HEK293 (cell line): ENCODE results near the gene IL17A.

ENCODE experiments used
- CTCF ChIA-PET: fragments of 350-600 bp; formaldehyde crosslinking; extraction: SDS; loops from one replicate; lab custom pipeline; 2021; ENCODE audit warnings: antibody characterized with exemption; lab: Yijun Ruan, JAX
- POLR2A ChIA-PET: fragments of 300-600 bp; formaldehyde crosslinking; extraction: SDS; loops from one replicate; lab custom pipeline; 2020; ENCODE audit warnings: antibody characterized with exemption, inconsistent platforms; lab: Yijun Ruan, JAX
- H3K27ac ChIP-seq: fragments of 200-500 bp; sonication (Bioruptor generic); 2 replicates; pipeline ENCODE4 v1.5.1; 2014; ENCODE audit warnings: low read depth, low read length, control low read depth, inconsistent platforms; ENCODE audit errors: extremely low read depth
- H3K36me3 ChIP-seq, 2 experiments: fragments of 200-500 bp in 1 of 2; sonication (Bioruptor generic) in 1 of 2; 1 replicate in 1 of 2; 2 replicates in 1 of 2; pipeline ENCODE4 v1.5.1; 2014 to 2017; ENCODE audit warnings: inconsistent platforms in 2 of 2, low read length in 2 of 2; ENCODE audit not compliant: control insufficient read depth in 2 of 2, insufficient read depth in 1 of 2
- H3K4me1 ChIP-seq: fragments of 200-500 bp; sonication (Bioruptor generic); 2 replicates; pipeline ENCODE4 v1.5.1; 2014; ENCODE audit warnings: mild to moderate bottlenecking, low read length, inconsistent platforms; ENCODE audit not compliant: control insufficient read depth, insufficient read depth
- H3K4me3 ChIP-seq: 2 replicates; pipeline ENCODE4 v1.5.1; 2011; ENCODE audit warnings: low read depth, mild to moderate bottlenecking, control low read depth, low read length, moderate library complexity
- H3K9me3 ChIP-seq: fragments of 200-500 bp; sonication (Bioruptor generic); 2 replicates; pipeline ENCODE4 v1.5.1; 2014; ENCODE audit warnings: low read depth, low read length, inconsistent platforms; ENCODE audit not compliant: control insufficient read depth, insufficient read depth
- IKZF3 ChIP-seq: fragments of 450-650 bp; IDR thresholded peaks from 2 replicates; pipeline ENCODE4 v1.5.0; 2018; ENCODE audit warnings: missing biosample characterization, mild to moderate bottlenecking, missing genetic modification characterization, moderate library complexity
- KLF9 ChIP-seq: fragments of 450-650 bp; formaldehyde crosslinking; IDR thresholded peaks from 2 replicates; pipeline ENCODE4 v1.5.1; 2016; ENCODE audit warnings: missing biosample characterization, missing genetic modification characterization, low read depth
- TRIM28 ChIP-seq: IDR thresholded peaks from 2 replicates; pipeline ENCODE4 v1.6.1; 2011; ENCODE audit warnings: low read length, control low read depth, borderline replicate concordance
- ZBTB8A ChIP-seq: fragments of 450-650 bp; formaldehyde crosslinking; IDR thresholded peaks from 2 replicates; pipeline ENCODE4 v1.5.1; 2016; ENCODE audit warnings: missing biosample characterization, missing genetic modification characterization
- ZEB2 ChIP-seq: fragments of 450-650 bp; formaldehyde crosslinking; IDR thresholded peaks from 2 replicates; pipeline ENCODE4 v1.5.1; 2016; ENCODE audit warnings: missing biosample characterization, missing genetic modification characterization
- ZNF324 ChIP-seq: fragments of 450-650 bp; formaldehyde crosslinking; IDR thresholded peaks from 2 replicates; pipeline ENCODE4 v1.5.1; 2016; ENCODE audit warnings: missing biosample characterization, missing genetic modification characterization
- ZNF366 ChIP-seq: fragments of 450-650 bp; formaldehyde crosslinking; conservative IDR thresholded peaks from 2 replicates; pipeline ENCODE4 v1.5.1; 2016; ENCODE audit warnings: missing biosample characterization, missing genetic modification characterization
- ZNF37A ChIP-seq: fragments of 450-650 bp; IDR thresholded peaks from 2 replicates; pipeline ENCODE4 v1.5.1; 2018; ENCODE audit warnings: missing biosample characterization, missing genetic modification characterization
- ZNF394 ChIP-seq: fragments of 450-650 bp; formaldehyde crosslinking; IDR thresholded peaks from 2 replicates; pipeline ENCODE4 v1.5.1; 2016; ENCODE audit warnings: missing biosample characterization, missing genetic modification characterization, mild to moderate bottlenecking, moderate library complexity, borderline replicate concordance
- ZNF530 ChIP-seq: fragments of 450-650 bp; formaldehyde crosslinking; IDR thresholded peaks from 2 replicates; pipeline ENCODE4 v1.5.1; 2016; ENCODE audit warnings: low read depth, missing biosample characterization, missing genetic modification characterization
- ZNF555 ChIP-seq: fragments of 450-650 bp; formaldehyde crosslinking; conservative IDR thresholded peaks from 2 replicates; pipeline ENCODE4 v1.5.1; 2017; ENCODE audit warnings: missing biosample characterization, mild to moderate bottlenecking, missing genetic modification characterization, inconsistent platforms
- ZNF660 ChIP-seq: fragments of 450-650 bp; IDR thresholded peaks from 2 replicates; pipeline ENCODE4 v1.5.1; 2018; ENCODE audit warnings: missing biosample characterization, mild to moderate bottlenecking, missing genetic modification characterization
- TF ChIP-seq, protein P1 (sequence below): fragments of 450-650 bp; IDR thresholded peaks from 2 replicates; pipeline ENCODE4 v1.5.1; 2018; ENCODE audit warnings: missing biosample characterization, missing genetic modification characterization
- TF ChIP-seq, protein P2 (sequence below): fragments of 450-650 bp; formaldehyde crosslinking; IDR thresholded peaks from 2 replicates; pipeline ENCODE4 v1.5.1; 2016; ENCODE audit warnings: missing biosample characterization, missing genetic modification characterization
- TF ChIP-seq, protein P3 (sequence below): fragments of 450-650 bp; formaldehyde crosslinking; optimal IDR thresholded peaks from 2 replicates; pipeline ENCODE3; 2016; ENCODE audit warnings: missing biosample characterization, mild to moderate bottlenecking, missing genetic modification characterization

The IL17A gene

DNA sequence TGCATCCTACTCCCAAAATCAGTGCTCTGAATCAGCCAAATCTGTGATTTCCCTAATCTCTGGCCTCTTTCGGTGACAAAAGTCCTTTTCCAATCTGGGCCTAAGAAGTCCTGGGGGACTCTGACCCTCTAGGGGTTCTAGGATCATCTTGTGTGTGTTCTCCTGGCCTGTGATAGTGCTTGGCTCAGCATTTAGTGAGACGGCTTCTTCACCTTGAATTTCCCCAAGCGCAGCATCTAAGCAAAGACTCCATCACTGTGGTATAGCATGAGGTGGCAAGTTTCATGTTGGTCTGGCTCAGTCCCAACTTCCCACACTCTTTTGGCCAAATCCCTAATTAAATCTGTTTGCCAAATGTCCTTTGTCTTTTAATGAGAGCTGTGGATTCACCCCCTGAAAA lies 12.1 kb upstream of the IL17A start:
- Histone ChIP-seq H3K4me1 (no peaks in the 10 kb centered on the region), H3K27ac (no peak overlapping the region), H3K9me3 (no peaks in the 10 kb centered on the region), H3K36me3 (no peaks in the 10 kb centered on the region), H3K4me3 (no peak overlapping the region)
- ChIA-PET CTCF (interaction anchor here (1.1 to 5.0 kb wide), 4 partner anchors 9 to 111 kb away, joined by 4 to 39 read pairs (median 6); partner anchors contain the start of gene MCM3), POLR2A (no interaction called here)
- TF ChIP-seq ZNF394 (tag by site-specific recombination) (no peak), KLF9 (no peak)

DNA sequence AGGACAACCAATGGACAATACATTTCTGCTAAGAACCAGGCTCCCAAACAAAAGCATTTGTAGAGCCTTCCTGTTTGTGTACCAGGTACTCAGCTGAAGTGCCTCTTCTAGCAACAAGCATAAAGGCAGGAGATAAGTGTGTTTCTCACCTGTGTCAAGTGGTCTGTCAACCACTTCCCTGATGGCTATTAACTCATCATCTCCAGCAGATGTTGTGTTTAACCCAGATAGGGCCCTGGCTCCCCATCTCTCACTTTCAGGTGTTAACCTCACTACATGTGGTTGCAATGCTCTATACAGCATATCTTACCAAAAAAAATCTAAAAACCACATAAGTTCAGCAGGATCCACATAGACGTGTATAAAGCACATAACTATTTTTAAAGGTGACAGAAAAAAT lies 9.6 kb upstream of the IL17A start:
- ChIA-PET CTCF (interaction anchor here (1.1 kb wide), 1 partner anchor 37 kb away, joined by 5 read pairs; no protein-coding TSS in a partner anchor), POLR2A (no interaction called here)
- Histone ChIP-seq H3K36me3 (no peaks in the 10 kb centered on the region), H3K9me3 (no peaks in the 10 kb centered on the region), H3K4me1 (peaks cover 6% of the 10 kb centered on the region; the same call in 1 of the 2 replicates), H3K4me3 (no peak overlapping the region), H3K27ac (no peak overlapping the region)
- TF ChIP-seq IKZF3 (tag by site-specific recombination) = no peak
- TF ChIP-seq ZNF660 (tag by site-specific recombination) = no peak
- TF ChIP-seq, protein P1, sequence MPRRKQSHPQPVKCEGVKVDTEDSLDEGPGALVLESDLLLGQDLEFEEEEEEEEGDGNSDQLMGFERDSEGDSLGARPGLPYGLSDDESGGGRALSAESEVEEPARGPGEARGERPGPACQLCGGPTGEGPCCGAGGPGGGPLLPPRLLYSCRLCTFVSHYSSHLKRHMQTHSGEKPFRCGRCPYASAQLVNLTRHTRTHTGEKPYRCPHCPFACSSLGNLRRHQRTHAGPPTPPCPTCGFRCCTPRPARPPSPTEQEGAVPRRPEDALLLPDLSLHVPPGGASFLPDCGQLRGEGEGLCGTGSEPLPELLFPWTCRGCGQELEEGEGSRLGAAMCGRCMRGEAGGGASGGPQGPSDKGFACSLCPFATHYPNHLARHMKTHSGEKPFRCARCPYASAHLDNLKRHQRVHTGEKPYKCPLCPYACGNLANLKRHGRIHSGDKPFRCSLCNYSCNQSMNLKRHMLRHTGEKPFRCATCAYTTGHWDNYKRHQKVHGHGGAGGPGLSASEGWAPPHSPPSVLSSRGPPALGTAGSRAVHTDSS (tag by site-specific recombination) = no peak
- TF ChIP-seq, protein P2, sequence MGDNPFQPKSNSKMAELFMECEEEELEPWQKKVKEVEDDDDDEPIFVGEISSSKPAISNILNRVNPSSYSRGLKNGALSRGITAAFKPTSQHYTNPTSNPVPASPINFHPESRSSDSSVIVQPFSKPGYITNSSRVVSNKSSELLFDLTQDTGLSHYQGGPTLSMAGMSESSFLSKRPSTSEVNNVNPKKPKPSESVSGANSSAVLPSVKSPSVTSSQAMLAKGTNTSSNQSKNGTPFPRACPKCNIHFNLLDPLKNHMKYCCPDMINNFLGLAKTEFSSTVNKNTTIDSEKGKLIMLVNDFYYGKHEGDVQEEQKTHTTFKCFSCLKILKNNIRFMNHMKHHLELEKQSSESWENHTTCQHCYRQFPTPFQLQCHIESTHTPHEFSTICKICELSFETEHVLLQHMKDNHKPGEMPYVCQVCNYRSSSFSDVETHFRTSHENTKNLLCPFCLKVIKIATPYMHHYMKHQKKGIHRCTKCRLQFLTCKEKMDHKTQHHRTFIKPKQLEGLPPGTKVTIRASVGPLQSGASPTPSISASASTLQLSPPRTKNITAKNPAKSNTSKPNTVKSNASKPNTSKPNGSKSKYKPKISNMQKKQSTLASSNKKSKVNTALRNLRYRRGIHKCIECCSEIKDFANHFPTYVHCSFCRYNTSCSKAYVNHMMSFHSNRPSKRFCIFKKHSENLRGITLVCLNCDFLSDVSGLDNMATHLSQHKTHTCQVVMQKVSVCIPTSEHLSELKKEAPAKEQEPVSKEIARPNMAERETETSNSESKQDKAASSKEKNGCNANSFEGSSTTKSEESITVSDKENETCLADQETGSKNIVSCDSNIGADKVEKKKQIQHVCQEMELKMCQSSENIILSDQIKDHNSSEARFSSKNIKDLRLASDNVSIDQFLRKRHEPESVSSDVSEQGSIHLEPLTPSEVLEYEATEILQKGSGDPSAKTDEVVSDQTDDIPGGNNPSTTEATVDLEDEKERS (tag by site-specific recombination) = no peak
- TF ChIP-seq ZNF530 (tag by site-specific recombination) = no peak

DNA sequence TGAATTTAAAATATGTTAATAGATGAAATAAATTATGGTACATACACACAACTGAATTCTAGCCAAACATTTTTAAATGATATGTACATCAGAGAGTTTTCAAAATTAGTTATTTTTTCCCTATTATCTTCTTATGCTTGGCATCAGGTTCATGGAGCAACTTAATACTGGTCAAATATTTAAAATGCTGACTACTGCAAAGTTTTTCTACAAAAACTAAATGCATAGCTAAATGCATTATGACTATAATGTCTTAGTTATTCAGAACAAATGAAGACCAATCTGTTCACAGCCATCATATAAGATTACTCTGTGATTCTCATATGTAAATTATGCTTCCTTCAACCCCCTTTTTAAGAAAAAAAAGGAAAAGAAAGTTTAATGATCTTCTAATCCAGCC lies 8.2 kb upstream of the IL17A start:
- CTCF ChIA-PET = interaction anchor here (0.7 to 1.6 kb wide), 4 partner anchors 14 to 58 kb away, joined by 3 to 5 read pairs (median 3); no protein-coding TSS in a partner anchor
- no peak for TF ChIP-seq ZNF555 (tag by site-specific recombination)
- no peak for TF ChIP-seq ZNF37A (tag by site-specific recombination)
- no peak for TF ChIP-seq ZEB2
- TF ChIP-seq ZNF324 (tag by site-specific recombination) = no peak
- no peak for TF ChIP-seq ZBTB8A (tag by site-specific recombination)
- no peak for TF ChIP-seq ZNF366 (tag by site-specific recombination)
- TF ChIP-seq TRIM28 = no peak
- TF ChIP-seq, protein P3, sequence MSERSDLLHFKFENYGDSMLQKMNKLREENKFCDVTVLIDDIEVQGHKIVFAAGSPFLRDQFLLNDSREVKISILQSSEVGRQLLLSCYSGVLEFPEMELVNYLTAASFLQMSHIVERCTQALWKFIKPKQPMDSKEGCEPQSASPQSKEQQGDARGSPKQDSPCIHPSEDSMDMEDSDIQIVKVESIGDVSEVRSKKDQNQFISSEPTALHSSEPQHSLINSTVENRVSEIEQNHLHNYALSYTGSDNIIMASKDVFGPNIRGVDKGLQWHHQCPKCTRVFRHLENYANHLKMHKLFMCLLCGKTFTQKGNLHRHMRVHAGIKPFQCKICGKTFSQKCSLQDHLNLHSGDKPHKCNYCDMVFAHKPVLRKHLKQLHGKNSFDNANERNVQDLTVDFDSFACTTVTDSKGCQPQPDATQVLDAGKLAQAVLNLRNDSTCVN (tag by site-specific recombination) = no peak
- Histone ChIP-seq H3K27ac (no peak overlapping the region), H3K4me1 (peaks cover 6% of the 10 kb centered on the region; the same call in 1 of the 2 replicates), H3K9me3 (no peaks in the 10 kb centered on the region), H3K36me3 (no peaks in the 10 kb centered on the region), H3K4me3 (no peak overlapping the region)
- POLR2A ChIA-PET = no interaction called here
